Pancreas (tissue), 10 donors: ENCODE measurements around the gene KIFAP3. TPM values are rescaled to one million over a fixed set of nuclear protein-coding genes. Genes with fewer than 3 reads are reported as not detected.
A peak's percentile ranks its signal among the peaks of the same experiment; 100 is the strongest.

Experiments
- ATAC-seq, 4 donors: fragments of 200-7000 bp; cut with Tn5 transposase; one replicate each; pipeline versions ENCODE4 v1.8.0 to v1.9.1; 2020; ENCODE audit warnings: mild to moderate bottlenecking in 4 of 4, moderate library complexity in 4 of 4
- DNase-seq, 6 donors: peaks; one replicate each; pipeline ENCODE4 v3.0.0-alpha.2; 2020
- FAIRE-seq: peaks from 2 replicates; lab custom pipeline; 2012; peaks lifted over from hg19 to GRCh38; lab: Jason Lieb, UNC
- H3K27ac ChIP-seq, 4 donors: fragments of 200-600 bp; sonication (generic); 1 replicate in 3 of 4; 2 replicates in 1 of 4; pipeline versions ENCODE4 v1.5.0 to v1.8.0; 2020
- H3K27me3 ChIP-seq, 4 donors: fragments of 200-600 bp; one replicate each; pipeline ENCODE4 v1.8.0; 2021
- H3K36me3 ChIP-seq, 3 donors: fragments of 200-600 bp; sonication (generic) in 1 of 3; one replicate each; pipeline versions ENCODE4 v1.5.0 to v1.8.0; 2020 to 2021
- H3K4me1 ChIP-seq, 3 donors: fragments of 200-600 bp; one replicate each; pipeline ENCODE4 v1.8.0; 2021
- H3K4me3 ChIP-seq, 4 donors: fragments of 200-600 bp; sonication (generic) in 2 of 4; one replicate each; pipeline versions ENCODE4 v1.5.0 to v1.8.0; 2020 to 2021
- H3K9me3 ChIP-seq, 4 donors: fragments of 200-600 bp; one replicate each; pipeline ENCODE4 v1.8.0; 2021
- CTCF ChIP-seq, 4 donors: fragments of 200-600 bp; sonication (generic) in 3 of 4; IDR thresholded peaks; one replicate each; pipeline versions ENCODE4 v1.5.0 to v1.8.0; 2021; ENCODE audit warnings: antibody characterized with exemption in 4 of 4
- WGBS, 2 donors: extraction: QIAGEN DNeasy Blood & Tissue Kit; methylation state at CpG; one replicate each; pipeline ENCODE4 v1.1.7; 2013; 5-methylcytosine and 5-hydroxymethylcytosine counted together
- intact Hi-C, 3 donors: fragments of 100-400 bp; cut with DNase I; formaldehyde crosslinking; loops; one replicate each; pipeline versions ENCODE4 v1.11.1 to v1.14.2; 2022
- polyA plus RNA-seq, 2 donors: library from polyadenylated mRNA; stranded (reverse); fragments of 200-250 nt; gene quantifications; one replicate each; pipeline ENCODE4 v1.2.3, GENCODE V29; 2013
- total RNA-seq, 6 donors: library from RNA; stranded (reverse); fragmentation: NEBNext Ultra II Directional in 4 of 6; extraction: Animal tissue kit (Norgen Biotek cat#: 25700) in 4 of 6; gene quantifications; one replicate each; pipeline versions ENCODE4 v1.2.1 to v1.2.4, GENCODE V29; 2021 to 2023
- donor health status: healthy with polysubstance abuse.
- donor health status: DM: no; HTN: no; CAD: no; lungs with moderate emphysema.
- donor health status: DM: no; HTN: no; CAD: no.
- donor health status: control.
- donor health status: control.
- donor health status: Bipolar disorder and iron deficiency.
- donor health status: DM: yes; HTN: yes; CAD: no.
- donor health status: DM: no; HTN: no; CAD: no.
- donor health status: DM: no; HTN: no; CAD: no.
- donor health status: DM: yes; HTN: yes; CAD: no.

Gene KIFAP3
- total and polyA plus RNA-seq, 8 donors: 6.7 to 18.5 (median 11.6) TPM

GRCh38 chr1:169933984-169934725 lies 140.3 kb downstream of the KIFAP3 start:
- 55 to 56% methylated on average over 7 of the region's 7 CpGs for WGBS, 2 donors
- TF ChIP-seq CTCF (IDR thresholded peaks at IDR 0.05): no peak
- Histone ChIP-seq H3K27me3 (no peaks in the 10 kb centered on the region), H3K36me3 (no peaks in the 10 kb centered on the region), H3K4me3 (no peak overlapping the region), H3K9me3 (no peaks in the 10 kb centered on the region), H3K27ac (no peak overlapping the region), H3K4me1 (no peaks in the 10 kb centered on the region)
- FAIRE-seq (no peak), ATAC-seq (no peak), DNase-seq (no peak)
- intact Hi-C loops: no loop called here

- no peaks in the 10 kb centered on the region for H3K4me1 ChIP-seq
- FAIRE-seq: no peak
- H3K4me3 ChIP-seq: no peak overlapping the region
- H3K9me3 ChIP-seq: no peaks in the 10 kb centered on the region
- TF ChIP-seq CTCF (IDR thresholded peaks at IDR 0.05): no peak
- H3K27me3 ChIP-seq: no peaks in the 10 kb centered on the region
- no peak for ATAC-seq
- H3K36me3 ChIP-seq: no peaks in the 10 kb centered on the region
- no peak for DNase-seq
- intact Hi-C loops: no loop called here
- 93 to 95% methylated on average over 1 of the region's 1 CpG for whole genome bisulfite sequencing, 2 donors
- H3K27ac ChIP-seq: no peak overlapping the region
Measured at GRCh38 chr1:169931795-169932231, 142.7 kb downstream of the KIFAP3 start.

- no peaks in the 10 kb centered on the region for H3K27me3 ChIP-seq
- H3K27ac ChIP-seq: no peak overlapping the region
- H3K4me1 ChIP-seq: no peaks in the 10 kb centered on the region
- H3K4me3 ChIP-seq: no peak overlapping the region
- H3K9me3 ChIP-seq: no peaks in the 10 kb centered on the region
- no peak for DNase-seq
- TF ChIP-seq CTCF (IDR thresholded peaks at IDR 0.05): no peak
- FAIRE-seq: no peak
- no peak for ATAC-seq
- H3K36me3 ChIP-seq: no peaks in the 10 kb centered on the region
- intact Hi-C loops: no loop called here
- 4 to 15% methylated on average over 1 of the region's 1 CpG for WGBS, 2 donors
Measured at GRCh38 chr1:169929210-169929526, 145.3 kb downstream of the KIFAP3 start.

GRCh38 chr1:169928438-169929209 lies 145.9 kb downstream of the KIFAP3 start:
- Histone ChIP-seq H3K27me3 (no peaks in the 10 kb centered on the region), H3K9me3 (no peaks in the 10 kb centered on the region), H3K4me1 (no peaks in the 10 kb centered on the region), H3K4me3 (no peak overlapping the region), H3K36me3 (no peaks in the 10 kb centered on the region), H3K27ac (no peak overlapping the region)
- intact Hi-C loops: no loop called here
- DNase-seq: no peak
- WGBS, 2 donors: 32 to 38% methylated on average over 6 of the region's 6 CpGs
- FAIRE-seq: peak; percentile 94
- TF ChIP-seq CTCF (IDR thresholded peaks at IDR 0.05): peak in 3 of 4 donors; percentile 18 to 53 (median 40)
- peak; percentile 56 to 86 (median 78) for ATAC-seq
